HEK293 (cell line): ENCODE results near the gene CD47.

Experiments used
- HOXC10 ChIP-seq: sonication (generic); formaldehyde crosslinking; IDR thresholded peaks from 2 replicates; pipeline ENCODE4 v1.8.1; 2023; ENCODE audit warnings: mild to moderate bottlenecking, missing genetic modification reagents
- TCF7L2 ChIP-seq: IDR thresholded peaks from 2 replicates; pipeline ENCODE4 v1.6.1; 2011; ENCODE audit warnings: low read depth, mild to moderate bottlenecking, inconsistent platforms, low read length, moderate library complexity, borderline replicate concordance
- ZBTB8A ChIP-seq: fragments of 450-650 bp; formaldehyde crosslinking; IDR thresholded peaks from 2 replicates; pipeline ENCODE4 v1.5.1; 2016; ENCODE audit warnings: missing biosample characterization, missing genetic modification characterization
- ZNF114 ChIP-seq: fragments of 450-650 bp; formaldehyde crosslinking; IDR thresholded peaks from 2 replicates; pipeline ENCODE4 v1.5.0; 2017; ENCODE audit warnings: missing biosample characterization, missing genetic modification characterization
- ZNF138 ChIP-seq: fragments of 450-650 bp; formaldehyde crosslinking; IDR thresholded peaks from 2 replicates; pipeline ENCODE4 v1.5.1; 2016; ENCODE audit warnings: missing biosample characterization, missing genetic modification characterization, borderline replicate concordance
- ZNF146 ChIP-seq: fragments of 450-650 bp; formaldehyde crosslinking; IDR thresholded peaks from 2 replicates; pipeline ENCODE4 v1.5.1; 2016; ENCODE audit warnings: missing biosample characterization, missing genetic modification characterization
- ZNF211 ChIP-seq: fragments of 450-650 bp; formaldehyde crosslinking; IDR thresholded peaks from 2 replicates; pipeline ENCODE4 v1.5.1; 2016; ENCODE audit warnings: low read depth, missing biosample characterization, missing genetic modification characterization
- ZNF707 ChIP-seq: fragments of 450-650 bp; formaldehyde crosslinking; IDR thresholded peaks from 2 replicates; pipeline ENCODE4 v1.5.1; 2016; ENCODE audit warnings: missing biosample characterization, missing genetic modification characterization
- ZNF792 ChIP-seq: fragments of 450-650 bp; formaldehyde crosslinking; IDR thresholded peaks from 2 replicates; pipeline ENCODE4 v1.5.1; 2016; ENCODE audit warnings: missing biosample characterization, missing genetic modification characterization
- ZXDB ChIP-seq: fragments of 450-650 bp; formaldehyde crosslinking; IDR thresholded peaks from 2 replicates; pipeline ENCODE4 v1.5.1; 2016; ENCODE audit warnings: missing biosample characterization, missing genetic modification characterization
- TF ChIP-seq, protein P1 (sequence below): fragments of 450-650 bp; formaldehyde crosslinking; IDR thresholded peaks from 2 replicates; pipeline ENCODE4 v1.5.1; 2016; ENCODE audit warnings: missing biosample characterization, missing genetic modification characterization
- TF ChIP-seq, protein P2 (sequence below): fragments of 450-650 bp; formaldehyde crosslinking; IDR thresholded peaks from 2 replicates; pipeline ENCODE4 v1.5.1; 2016; ENCODE audit warnings: missing biosample characterization, missing genetic modification characterization
- TF ChIP-seq, protein P3 (sequence below): fragments of 450-650 bp; formaldehyde crosslinking; IDR thresholded peaks from 2 replicates; pipeline ENCODE4 v1.5.1; 2016; ENCODE audit warnings: missing biosample characterization, missing genetic modification characterization, low read depth

DNA sequence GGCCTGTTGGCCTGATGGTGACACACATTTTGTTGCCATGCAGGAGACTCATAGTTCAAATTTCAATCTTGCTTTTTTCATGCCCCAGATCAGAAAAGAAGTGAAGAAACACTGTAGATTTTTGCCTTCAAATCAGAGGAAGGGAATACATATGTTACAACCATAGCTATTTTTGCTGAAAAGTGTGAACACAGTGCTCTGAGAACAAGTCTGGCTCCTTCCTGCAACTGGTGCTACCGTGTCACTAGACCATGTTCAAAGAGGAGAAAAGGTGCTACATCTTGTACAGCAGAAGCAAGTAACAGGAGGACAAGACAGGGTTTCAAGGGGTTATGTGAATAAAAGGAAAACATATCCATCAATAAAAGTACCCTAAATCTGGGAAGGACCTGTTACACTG is 44.6 kb downstream of the CD47 start:
- TF ChIP-seq, protein P1, sequence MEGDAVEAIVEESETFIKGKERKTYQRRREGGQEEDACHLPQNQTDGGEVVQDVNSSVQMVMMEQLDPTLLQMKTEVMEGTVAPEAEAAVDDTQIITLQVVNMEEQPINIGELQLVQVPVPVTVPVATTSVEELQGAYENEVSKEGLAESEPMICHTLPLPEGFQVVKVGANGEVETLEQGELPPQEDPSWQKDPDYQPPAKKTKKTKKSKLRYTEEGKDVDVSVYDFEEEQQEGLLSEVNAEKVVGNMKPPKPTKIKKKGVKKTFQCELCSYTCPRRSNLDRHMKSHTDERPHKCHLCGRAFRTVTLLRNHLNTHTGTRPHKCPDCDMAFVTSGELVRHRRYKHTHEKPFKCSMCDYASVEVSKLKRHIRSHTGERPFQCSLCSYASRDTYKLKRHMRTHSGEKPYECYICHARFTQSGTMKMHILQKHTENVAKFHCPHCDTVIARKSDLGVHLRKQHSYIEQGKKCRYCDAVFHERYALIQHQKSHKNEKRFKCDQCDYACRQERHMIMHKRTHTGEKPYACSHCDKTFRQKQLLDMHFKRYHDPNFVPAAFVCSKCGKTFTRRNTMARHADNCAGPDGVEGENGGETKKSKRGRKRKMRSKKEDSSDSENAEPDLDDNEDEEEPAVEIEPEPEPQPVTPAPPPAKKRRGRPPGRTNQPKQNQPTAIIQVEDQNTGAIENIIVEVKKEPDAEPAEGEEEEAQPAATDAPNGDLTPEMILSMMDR (tag by site-specific recombination), result no peak
- TF ChIP-seq ZNF114 (tag by site-specific recombination), result no peak
- TF ChIP-seq ZNF146 (tag by site-specific recombination), result no peak
- TF ChIP-seq, protein P2, sequence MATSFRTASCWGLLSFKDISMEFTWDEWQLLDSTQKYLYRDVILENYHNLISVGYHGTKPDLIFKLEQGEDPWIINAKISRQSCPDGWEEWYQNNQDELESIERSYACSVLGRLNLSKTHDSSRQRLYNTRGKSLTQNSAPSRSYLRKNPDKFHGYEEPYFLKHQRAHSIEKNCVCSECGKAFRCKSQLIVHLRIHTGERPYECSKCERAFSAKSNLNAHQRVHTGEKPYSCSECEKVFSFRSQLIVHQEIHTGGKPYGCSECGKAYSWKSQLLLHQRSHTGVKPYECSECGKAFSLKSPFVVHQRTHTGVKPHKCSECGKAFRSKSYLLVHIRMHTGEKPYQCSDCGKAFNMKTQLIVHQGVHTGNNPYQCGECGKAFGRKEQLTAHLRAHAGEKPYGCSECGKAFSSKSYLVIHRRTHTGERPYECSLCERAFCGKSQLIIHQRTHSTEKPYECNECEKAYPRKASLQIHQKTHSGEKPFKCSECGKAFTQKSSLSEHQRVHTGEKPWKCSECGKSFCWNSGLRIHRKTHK (tag by site-specific recombination), result no peak
- no peak for TF ChIP-seq ZBTB8A (tag by site-specific recombination)
- TF ChIP-seq ZNF792, result no peak
- no peak for TF ChIP-seq ZNF211 (tag by site-specific recombination)
- TF ChIP-seq ZXDB (tag by site-specific recombination), result no peak
- TF ChIP-seq ZNF707 (tag by site-specific recombination), result no peak
- no peak for TF ChIP-seq ZNF138 (tag by site-specific recombination)
- TF ChIP-seq, protein P3, sequence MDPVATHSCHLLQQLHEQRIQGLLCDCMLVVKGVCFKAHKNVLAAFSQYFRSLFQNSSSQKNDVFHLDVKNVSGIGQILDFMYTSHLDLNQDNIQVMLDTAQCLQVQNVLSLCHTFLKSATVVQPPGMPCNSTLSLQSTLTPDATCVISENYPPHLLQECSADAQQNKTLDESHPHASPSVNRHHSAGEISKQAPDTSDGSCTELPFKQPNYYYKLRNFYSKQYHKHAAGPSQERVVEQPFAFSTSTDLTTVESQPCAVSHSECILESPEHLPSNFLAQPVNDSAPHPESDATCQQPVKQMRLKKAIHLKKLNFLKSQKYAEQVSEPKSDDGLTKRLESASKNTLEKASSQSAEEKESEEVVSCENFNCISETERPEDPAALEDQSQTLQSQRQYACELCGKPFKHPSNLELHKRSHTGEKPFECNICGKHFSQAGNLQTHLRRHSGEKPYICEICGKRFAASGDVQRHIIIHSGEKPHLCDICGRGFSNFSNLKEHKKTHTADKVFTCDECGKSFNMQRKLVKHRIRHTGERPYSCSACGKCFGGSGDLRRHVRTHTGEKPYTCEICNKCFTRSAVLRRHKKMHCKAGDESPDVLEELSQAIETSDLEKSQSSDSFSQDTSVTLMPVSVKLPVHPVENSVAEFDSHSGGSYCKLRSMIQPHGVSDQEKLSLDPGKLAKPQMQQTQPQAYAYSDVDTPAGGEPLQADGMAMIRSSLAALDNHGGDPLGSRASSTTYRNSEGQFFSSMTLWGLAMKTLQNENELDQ (tag by site-specific recombination), result no peak
- TF ChIP-seq TCF7L2, result no peak
- no peak for TF ChIP-seq HOXC10 (CRISPR knock-in tag)
